Muscle layer of duodenum (tissue), 2 donors: Measurements from ENCODE around the gene SELENOV.

ENCODE experiments used
- H3K27ac ChIP-seq: one replicate; pipeline ENCODE4 v1.7.0; 2013; ENCODE audit warnings: mild to moderate bottlenecking, low read length
- H3K27me3 ChIP-seq: one replicate; pipeline ENCODE4 v1.7.0; 2013; ENCODE audit warnings: low read depth, mild to moderate bottlenecking, control low read depth, low read length
- H3K36me3 ChIP-seq, 2 donors: one replicate each; pipeline ENCODE4 v1.7.0; 2013; ENCODE audit warnings: low read length in 2 of 2, control low read depth in 1 of 2, mild to moderate bottlenecking in 1 of 2; ENCODE audit not compliant: insufficient read depth in 2 of 2, control insufficient read depth in 1 of 2
- H3K4me1 ChIP-seq, 2 donors: one replicate each; pipeline ENCODE4 v1.7.0; 2013; ENCODE audit warnings: low read length in 2 of 2, mild to moderate bottlenecking in 2 of 2, control low read depth in 1 of 2, moderate library complexity in 1 of 2; ENCODE audit not compliant: insufficient read depth in 2 of 2, control insufficient read depth in 1 of 2
- H3K4me3 ChIP-seq, 2 donors: one replicate each; pipeline ENCODE4 v1.7.0; 2013; ENCODE audit warnings: low read length in 2 of 2, low read depth in 1 of 2, mild to moderate bottlenecking in 1 of 2
- H3K9me3 ChIP-seq, 2 donors: one replicate each; pipeline ENCODE4 v1.7.0; 2013; ENCODE audit warnings: low read length in 2 of 2, control low read depth in 1 of 2, mild to moderate bottlenecking in 1 of 2; ENCODE audit not compliant: control insufficient read depth in 1 of 2
- donor health status: healthy.

Gene SELENOV

GRCh38 chr19:39544911-39545310, 30.0 kb downstream of the SELENOV start:
- Histone ChIP-seq H3K27me3 (no peaks in the 10 kb centered on the region), H3K4me1 (no peaks in the 10 kb centered on the region), H3K27ac (no peak overlapping the region), H3K4me3 (no peak overlapping the region), H3K36me3 (no peaks in the 10 kb centered on the region), H3K9me3 (no peaks in the 10 kb centered on the region)

GRCh38 chr19:39546599-39546998, 31.7 kb downstream of the SELENOV start:
- Histone ChIP-seq H3K27me3 (no peaks in the 10 kb centered on the region), H3K4me1 (peaks cover 0 to 2% of the 10 kb centered on the region in 2 donors), H3K36me3 (no peaks in the 10 kb centered on the region), H3K27ac (no peak overlapping the region), H3K9me3 (no peaks in the 10 kb centered on the region), H3K4me3 (no peak overlapping the region)

DNA sequence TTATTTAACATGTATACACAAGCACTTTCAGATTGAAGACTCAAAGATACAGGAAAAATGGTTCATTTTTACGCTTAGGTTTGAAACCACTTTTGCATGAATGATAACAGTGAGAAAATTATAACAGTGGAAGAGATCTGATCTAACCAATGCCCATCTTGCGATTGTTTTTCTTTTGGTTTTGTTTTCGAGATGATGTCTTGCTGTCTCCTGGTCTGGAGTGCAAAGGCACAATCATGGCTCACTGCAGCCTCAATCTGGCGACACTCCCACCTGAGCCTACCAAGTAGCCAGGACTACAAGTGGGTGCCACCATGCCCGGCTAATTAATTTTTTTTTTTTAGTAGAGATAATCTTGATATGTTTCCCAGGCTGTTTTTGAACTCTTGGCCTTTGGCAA, 35.3 kb downstream of the SELENOV start:
- Histone ChIP-seq H3K4me1 (peaks cover 0 to 3% of the 10 kb centered on the region in 2 donors), H3K4me3 (no peak overlapping the region), H3K9me3 (no peaks in the 10 kb centered on the region), H3K27me3 (no peaks in the 10 kb centered on the region), H3K36me3 (no peaks in the 10 kb centered on the region), H3K27ac (no peak overlapping the region)

- no peak overlapping the region for H3K27ac ChIP-seq
- no peaks in the 10 kb centered on the region for H3K9me3 ChIP-seq
- no peak overlapping the region for H3K4me3 ChIP-seq
- H3K36me3 ChIP-seq = no peaks in the 10 kb centered on the region
- no peaks in the 10 kb centered on the region for H3K27me3 ChIP-seq
- peaks cover 0 to 3% of the 10 kb centered on the region in 2 donors for H3K4me1 ChIP-seq
Observed at GRCh38 chr19:39553082-39553652, 38.2 kb downstream of the SELENOV start.

DNA sequence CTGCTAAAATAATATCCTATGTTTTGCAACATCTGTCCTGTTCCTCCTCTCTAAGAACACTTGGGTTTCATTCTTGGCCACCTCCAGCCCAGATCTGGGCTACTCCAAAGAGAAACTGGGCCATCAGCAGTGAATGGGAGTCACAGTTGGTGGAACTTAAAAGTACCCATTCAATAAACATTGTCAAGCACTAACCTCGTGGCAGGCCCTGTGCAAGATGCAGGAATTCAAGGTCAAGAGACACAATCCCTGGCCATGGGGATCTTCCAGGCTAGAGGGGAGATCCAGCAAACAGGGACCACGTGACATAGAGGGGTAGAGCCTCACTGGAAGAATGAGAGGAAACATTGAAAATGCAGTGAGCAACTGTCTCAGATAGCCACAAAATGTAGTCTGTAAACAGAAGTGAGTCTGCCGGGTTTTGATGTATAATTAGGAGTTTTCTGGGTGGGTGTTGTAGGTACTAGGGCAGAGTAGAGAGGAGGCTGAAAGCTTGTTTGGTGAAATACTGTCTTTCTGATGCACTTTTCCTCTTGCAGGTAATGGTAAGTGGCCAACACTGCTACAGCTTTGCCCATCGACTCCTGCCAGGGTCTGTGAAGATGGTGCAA, 39.9 kb downstream of the SELENOV start:
- H3K27me3 ChIP-seq = no peaks in the 10 kb centered on the region
- no peak overlapping the region for H3K4me3 ChIP-seq
- peaks cover 0 to 3% of the 10 kb centered on the region in 2 donors for H3K4me1 ChIP-seq
- no peaks in the 10 kb centered on the region for H3K9me3 ChIP-seq
- H3K27ac ChIP-seq = no peak overlapping the region
- no peaks in the 10 kb centered on the region for H3K36me3 ChIP-seq

DNA sequence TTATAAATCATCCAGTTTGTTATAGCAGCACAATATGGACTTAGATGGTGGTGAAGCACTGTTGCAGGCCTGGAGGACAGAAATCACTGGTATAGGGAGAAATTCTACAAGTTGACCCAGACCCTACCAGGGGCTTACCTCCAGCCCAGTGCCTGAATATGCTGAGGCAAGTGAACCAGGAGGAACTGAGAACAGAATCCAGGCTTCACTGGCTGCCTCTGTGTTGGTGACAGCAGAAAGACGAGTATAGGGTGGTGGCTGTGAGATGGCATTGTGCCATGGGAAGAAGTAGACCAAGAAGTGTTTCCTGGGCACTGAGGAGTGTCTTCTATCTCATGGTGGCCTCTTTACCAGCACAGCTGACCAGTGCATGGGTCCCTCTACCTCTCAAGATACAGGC, 40.9 kb downstream of the SELENOV start:
- no peaks in the 10 kb centered on the region for H3K9me3 ChIP-seq
- no peak overlapping the region for H3K4me3 ChIP-seq
- peaks cover 0 to 3% of the 10 kb centered on the region in 2 donors for H3K4me1 ChIP-seq
- no peak overlapping the region for H3K27ac ChIP-seq
- H3K36me3 ChIP-seq = no peaks in the 10 kb centered on the region
- no peaks in the 10 kb centered on the region for H3K27me3 ChIP-seq

DNA sequence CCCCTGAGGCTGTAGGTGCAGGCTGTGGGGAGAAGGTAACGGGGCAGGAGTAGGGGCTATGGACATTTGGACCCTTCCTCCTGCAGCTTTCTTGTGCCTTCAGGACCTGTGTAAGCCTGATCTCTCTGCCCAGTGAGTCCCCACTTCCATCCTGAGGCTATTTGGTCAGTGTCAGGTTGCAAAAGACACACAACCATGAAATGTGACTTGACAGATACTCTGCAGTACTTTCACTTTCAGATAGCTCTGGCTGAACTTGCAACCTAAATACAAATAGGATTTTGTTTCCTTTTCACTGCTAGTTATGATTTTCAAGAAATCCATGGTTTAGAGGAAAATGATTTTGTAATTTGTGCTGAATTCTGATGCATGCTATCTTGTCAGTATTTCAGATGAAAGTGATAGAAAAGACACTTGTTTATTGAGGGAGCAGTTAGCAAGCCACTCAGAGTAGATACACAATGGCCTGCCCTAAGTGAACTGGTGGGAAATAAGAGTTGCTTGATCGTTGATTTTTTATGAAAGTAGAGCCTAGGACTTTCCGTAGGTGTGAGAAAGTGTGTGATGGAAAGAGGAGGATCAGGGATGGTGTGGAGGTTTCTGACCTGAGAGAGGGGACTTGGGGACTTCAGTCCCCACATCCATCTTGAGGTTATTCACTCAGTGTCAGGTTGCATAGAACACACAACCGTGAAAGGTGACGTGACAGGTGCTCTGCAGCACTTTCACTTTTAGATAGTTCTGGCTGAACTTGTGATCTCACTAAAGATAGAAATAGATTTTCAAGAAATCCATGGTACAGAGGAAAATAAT, 43.1 kb downstream of the SELENOV start:
- Histone ChIP-seq H3K9me3 (no peaks in the 10 kb centered on the region), H3K4me3 (no peak overlapping the region), H3K36me3 (no peaks in the 10 kb centered on the region), H3K27me3 (no peaks in the 10 kb centered on the region), H3K27ac (no peak overlapping the region), H3K4me1 (no peaks in the 10 kb centered on the region)

- no peak overlapping the region for H3K4me3 ChIP-seq
- H3K27me3 ChIP-seq = no peaks in the 10 kb centered on the region
- H3K36me3 ChIP-seq = no peaks in the 10 kb centered on the region
- H3K27ac ChIP-seq = no peak overlapping the region
- no peaks in the 10 kb centered on the region for H3K9me3 ChIP-seq
- H3K4me1 ChIP-seq = no peaks in the 10 kb centered on the region
Observed at GRCh38 chr19:39558624-39559117, 43.7 kb downstream of the SELENOV start.

GRCh38 chr19:39563408-39563807, 48.5 kb downstream of the SELENOV start:
- H3K27ac ChIP-seq = no peak overlapping the region
- H3K9me3 ChIP-seq = no peaks in the 10 kb centered on the region
- no peak overlapping the region for H3K4me3 ChIP-seq
- H3K36me3 ChIP-seq = no peaks in the 10 kb centered on the region
- H3K4me1 ChIP-seq = no peaks in the 10 kb centered on the region
- H3K27me3 ChIP-seq = no peaks in the 10 kb centered on the region

GRCh38 chr19:39566064-39566463, 51.1 kb downstream of the SELENOV start:
- no peaks in the 10 kb centered on the region for H3K36me3 ChIP-seq
- H3K4me1 ChIP-seq = no peaks in the 10 kb centered on the region
- no peaks in the 10 kb centered on the region for H3K27me3 ChIP-seq
- no peak overlapping the region for H3K27ac ChIP-seq
- H3K9me3 ChIP-seq = no peaks in the 10 kb centered on the region
- no peak overlapping the region for H3K4me3 ChIP-seq

DNA sequence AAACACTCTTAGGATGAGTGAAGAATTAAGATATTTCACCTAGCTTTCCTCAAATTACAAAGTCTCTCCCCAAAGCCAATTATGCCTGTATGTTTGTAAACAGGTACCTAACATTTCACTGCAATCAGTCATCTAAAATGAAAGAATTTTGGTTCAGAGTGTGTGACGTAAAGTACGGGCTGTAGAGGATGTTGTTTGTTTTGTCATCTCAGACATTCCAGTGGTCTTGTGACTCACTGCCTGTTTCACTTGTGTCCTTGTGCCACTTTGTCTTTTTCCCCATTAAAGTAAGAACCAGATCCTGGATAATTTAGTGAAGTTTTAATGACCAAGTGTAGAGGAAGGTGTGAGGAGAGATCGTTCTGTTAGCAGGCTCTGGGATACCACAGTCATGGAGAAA, 53.7 kb downstream of the SELENOV start:
- Histone ChIP-seq H3K4me3 (no peak overlapping the region), H3K36me3 (no peaks in the 10 kb centered on the region), H3K27me3 (no peaks in the 10 kb centered on the region), H3K4me1 (no peaks in the 10 kb centered on the region), H3K9me3 (no peaks in the 10 kb centered on the region), H3K27ac (no peak overlapping the region)
